ENCODE data around the gene KIAA0319L.

GRCh38 chr1:35439626-35440025 lies 117.6 kb downstream of the KIAA0319L start:
- TF ChIP-seq, protein P1, sequence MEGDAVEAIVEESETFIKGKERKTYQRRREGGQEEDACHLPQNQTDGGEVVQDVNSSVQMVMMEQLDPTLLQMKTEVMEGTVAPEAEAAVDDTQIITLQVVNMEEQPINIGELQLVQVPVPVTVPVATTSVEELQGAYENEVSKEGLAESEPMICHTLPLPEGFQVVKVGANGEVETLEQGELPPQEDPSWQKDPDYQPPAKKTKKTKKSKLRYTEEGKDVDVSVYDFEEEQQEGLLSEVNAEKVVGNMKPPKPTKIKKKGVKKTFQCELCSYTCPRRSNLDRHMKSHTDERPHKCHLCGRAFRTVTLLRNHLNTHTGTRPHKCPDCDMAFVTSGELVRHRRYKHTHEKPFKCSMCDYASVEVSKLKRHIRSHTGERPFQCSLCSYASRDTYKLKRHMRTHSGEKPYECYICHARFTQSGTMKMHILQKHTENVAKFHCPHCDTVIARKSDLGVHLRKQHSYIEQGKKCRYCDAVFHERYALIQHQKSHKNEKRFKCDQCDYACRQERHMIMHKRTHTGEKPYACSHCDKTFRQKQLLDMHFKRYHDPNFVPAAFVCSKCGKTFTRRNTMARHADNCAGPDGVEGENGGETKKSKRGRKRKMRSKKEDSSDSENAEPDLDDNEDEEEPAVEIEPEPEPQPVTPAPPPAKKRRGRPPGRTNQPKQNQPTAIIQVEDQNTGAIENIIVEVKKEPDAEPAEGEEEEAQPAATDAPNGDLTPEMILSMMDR (IDR thresholded peaks at IDR 0.05) = no peak
- TF ChIP-seq POLR2A (IDR thresholded peaks at IDR 0.05) = no peak

All from thyroid gland (tissue), 4 donors.